Adrenal gland (tissue), 12 donors: Measurements from ENCODE around the gene HDAC10. TPM values are rescaled to one million over a fixed set of nuclear protein-coding genes. Genes with fewer than 3 reads are reported as not detected.

ENCODE experiments used
- DNase-seq, 7 donors: peaks; one replicate each; pipeline ENCODE4 v3.0.0-alpha.2; 2019 to 2020
- H3K27ac ChIP-seq, 5 donors: fragments of 200-600 bp; sonication (generic) in 4 of 5; 1 replicate in 3 of 5; 2 replicates in 2 of 5; pipeline versions ENCODE4 v1.5.1 to v1.8.0; 2016 to 2020; ENCODE audit warnings: mild to moderate bottlenecking in 1 of 5
- H3K27me3 ChIP-seq: fragments of 200-600 bp; 2 replicates; pipeline ENCODE4 v1.8.0; 2021
- H3K36me3 ChIP-seq, 2 donors: fragments of 200-600 bp; replicated peaks in 1 of 2; 1 replicate in 1 of 2; 2 replicates in 1 of 2; pipeline versions ENCODE4 v1.5.1 to v1.8.0; 2018 to 2022
- H3K4me1 ChIP-seq, 2 donors: fragments of 200-600 bp; replicated peaks in 1 of 2; 1 replicate in 1 of 2; 2 replicates in 1 of 2; pipeline versions ENCODE4 v1.5.1 to v1.8.0; 2018 to 2021
- H3K4me3 ChIP-seq, 4 donors: fragments of 200-600 bp; sonication (generic) in 3 of 4; one replicate each; pipeline ENCODE4 v1.5.1; 2016 to 2018
- H3K9me3 ChIP-seq, 3 donors: fragments of 200-600 bp; sonication (generic) in 1 of 3; replicated peaks in 1 of 3; 1 replicate in 2 of 3; 2 replicates in 1 of 3; pipeline versions ENCODE4 v1.5.1 to v1.8.0; 2016 to 2021
- POLR2A ChIP-seq, 2 donors: fragments of 450-650 bp; IDR thresholded peaks; one replicate each; pipeline ENCODE4 v1.6.1; 2017; ENCODE audit warnings: antibody characterized with exemption in 2 of 2, mild to moderate bottlenecking in 2 of 2, moderate library complexity in 1 of 2
- WGBS, 4 donors: extraction: QIAGEN DNeasy Blood & Tissue Kit in 2 of 4; methylation state at CpG; one replicate each; pipeline versions ENCODE4 v1.1.5 to v1.1.7; 2013 to 2017; 5-methylcytosine and 5-hydroxymethylcytosine counted together
- intact Hi-C, 2 donors: fragments of 100-400 bp; cut with DNase I; formaldehyde crosslinking; loops; one replicate each; pipeline versions ENCODE4 v1.14.1 to v1.15.0; 2022 to 2023
- polyA plus RNA-seq, 3 donors: library from polyadenylated mRNA; stranded (reverse); fragments of 200-250 nt in 2 of 3; fragments of 350-450 nt in 1 of 3; fragmentation: Illumina TruSeq in 1 of 3; extraction: RNeasy Lipid Tissue Mini Kit (QIAGEN cat#74804) in 1 of 3; gene quantifications; one replicate each; pipeline ENCODE4 v1.2.3, GENCODE V29; 2013 to 2014
- total RNA-seq, 9 donors: library from RNA; depleted of rRNA in 4 of 9; stranded (reverse); fragments of >200 nt in 4 of 9; fragments of 120-200 nt in 1 of 9; fragmentation: NEBNext Ultra II Directional in 1 of 9; extraction: Animal tissue kit (Norgen Biotek cat#: 25700) in 1 of 9; gene quantifications; one replicate each; pipeline versions ENCODE4 v1.1.0 to v1.2.4, GENCODE V29; 2013 to 2023
- TF ChIP-seq, protein P1 (sequence below), 6 experiments: fragments of 450-650 bp in 4 of 6; fragments of 200-600 bp in 2 of 6; sonication (generic) in 1 of 6; IDR thresholded peaks; 1 replicate in 5 of 6; 2 replicates in 1 of 6; pipeline versions ENCODE4 v1.5.1 to v1.8.0; 2016 to 2021; ENCODE audit warnings: antibody characterized with exemption in 6 of 6, mild to moderate bottlenecking in 2 of 6, moderate library complexity in 1 of 6
- donor health status: healthy with polysubstance abuse.
- donor health status: Bipolar disorder and iron deficiency.
- donor health status: DM: yes; HTN: yes; CAD: no.
- donor health status: DM: no; HTN: no; CAD: no.
- donor health status: DM: no; HTN: no; CAD: no.
- donor health status: DM: yes; HTN: yes; CAD: no.

HDAC10 gene
- total and polyA plus RNA-seq, 12 donors, result 2.0 to 179 (median 41.5) TPM

DNA sequence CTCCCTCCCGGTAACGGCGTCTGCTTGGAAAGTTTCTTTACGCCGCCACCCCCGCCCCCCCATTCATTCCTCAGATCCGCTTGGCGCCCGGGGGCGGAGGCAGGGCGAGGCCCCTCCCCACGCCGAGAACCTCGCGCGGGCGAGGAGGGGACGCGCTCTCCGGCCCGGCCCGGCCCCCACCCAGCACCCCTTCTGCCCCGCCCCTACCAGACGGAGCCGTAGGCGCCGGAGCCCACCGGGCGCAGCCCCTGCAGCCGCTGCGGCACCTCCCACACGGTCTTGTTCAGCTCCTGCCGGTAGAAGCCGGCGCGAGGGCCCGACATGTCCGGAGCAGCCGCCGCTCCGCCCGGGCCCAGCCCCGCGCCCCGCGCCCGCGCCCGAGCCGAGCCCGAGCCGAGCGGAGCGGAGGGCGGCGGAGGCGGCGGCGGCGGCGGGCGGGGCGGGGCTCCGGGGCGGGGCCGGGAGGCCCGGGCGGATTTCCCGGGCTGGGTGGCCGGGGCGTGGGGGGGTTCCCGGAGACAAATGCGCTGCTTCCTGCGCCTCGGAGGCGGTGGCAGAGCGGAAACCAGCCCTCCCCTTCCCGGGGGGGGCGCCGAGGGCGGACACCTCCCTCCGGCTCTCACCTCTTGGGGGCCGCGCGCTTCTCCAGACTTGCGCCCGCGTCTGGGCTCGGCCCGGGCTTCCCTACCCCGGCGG lies 19.1 kb upstream of the HDAC10 start, which contains the start of gene MAPK11:
Gene MAPK11, minus strand, starts transcription at position 411 of the 696 bp plus-strand sequence. Its CDS starts 88 bp downstream, at position 323.
- no peaks in the 10 kb centered on the region for H3K9me3 ChIP-seq
- intact Hi-C loops, result no loop called here
- DNase-seq, result peak in 1 of 7 donors; percentile 46
- H3K27ac ChIP-seq, result peak within 1 kb of the TSS in 4 of 5 donors; percentile 7 to 83 (median 52)
- TF ChIP-seq, protein P1, sequence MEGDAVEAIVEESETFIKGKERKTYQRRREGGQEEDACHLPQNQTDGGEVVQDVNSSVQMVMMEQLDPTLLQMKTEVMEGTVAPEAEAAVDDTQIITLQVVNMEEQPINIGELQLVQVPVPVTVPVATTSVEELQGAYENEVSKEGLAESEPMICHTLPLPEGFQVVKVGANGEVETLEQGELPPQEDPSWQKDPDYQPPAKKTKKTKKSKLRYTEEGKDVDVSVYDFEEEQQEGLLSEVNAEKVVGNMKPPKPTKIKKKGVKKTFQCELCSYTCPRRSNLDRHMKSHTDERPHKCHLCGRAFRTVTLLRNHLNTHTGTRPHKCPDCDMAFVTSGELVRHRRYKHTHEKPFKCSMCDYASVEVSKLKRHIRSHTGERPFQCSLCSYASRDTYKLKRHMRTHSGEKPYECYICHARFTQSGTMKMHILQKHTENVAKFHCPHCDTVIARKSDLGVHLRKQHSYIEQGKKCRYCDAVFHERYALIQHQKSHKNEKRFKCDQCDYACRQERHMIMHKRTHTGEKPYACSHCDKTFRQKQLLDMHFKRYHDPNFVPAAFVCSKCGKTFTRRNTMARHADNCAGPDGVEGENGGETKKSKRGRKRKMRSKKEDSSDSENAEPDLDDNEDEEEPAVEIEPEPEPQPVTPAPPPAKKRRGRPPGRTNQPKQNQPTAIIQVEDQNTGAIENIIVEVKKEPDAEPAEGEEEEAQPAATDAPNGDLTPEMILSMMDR (IDR thresholded peaks at IDR 0.05), result no peak
- no peak for TF ChIP-seq POLR2A (IDR thresholded peaks at IDR 0.05)
- peak within 1 kb of the TSS in 2 of 4 donors; percentile 13 to 59 for H3K4me3 ChIP-seq
- WGBS, 4 donors, result 0 to 1% (median 0%) methylated on average over 4 to 92 of the region's 92 CpGs
- peaks cover 31 to 46% of the 10 kb centered on the region in 2 donors for H3K4me1 ChIP-seq
- peaks cover 0 to 3% of the 10 kb centered on the region in 2 donors for H3K36me3 ChIP-seq
- H3K27me3 ChIP-seq, result no peaks in the 10 kb centered on the region

DNA sequence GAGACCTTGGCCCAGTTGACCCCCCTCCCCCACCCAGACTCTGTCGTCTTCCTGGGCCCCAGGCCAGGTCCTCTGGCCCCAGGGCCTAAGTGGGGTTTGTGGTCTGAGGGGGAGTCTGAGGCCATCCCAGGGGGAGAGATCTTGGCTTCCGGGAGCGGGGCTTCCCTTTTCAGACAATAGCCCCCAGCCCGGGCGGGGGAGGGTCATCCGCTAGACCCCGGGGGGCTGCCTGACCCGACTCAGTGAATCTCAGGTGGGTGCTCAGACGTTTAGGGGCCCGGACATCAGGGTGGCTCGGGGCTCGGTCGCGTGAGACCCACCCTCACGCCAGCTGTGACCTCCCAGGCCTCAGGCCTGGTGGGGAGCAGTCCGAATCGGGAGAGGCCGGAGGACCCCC lies 18.5 kb upstream of the HDAC10 start:
- no peak for DNase-seq
- WGBS, 4 donors, result 0 to 27% (median 21%) methylated on average over 1 to 18 of the region's 18 CpGs
- no peaks in the 10 kb centered on the region for H3K9me3 ChIP-seq
- peaks cover 31 to 46% of the 10 kb centered on the region in 2 donors for H3K4me1 ChIP-seq
- no peaks in the 10 kb centered on the region for H3K27me3 ChIP-seq
- TF ChIP-seq, protein P1 (IDR thresholded peaks at IDR 0.05), result no peak
- no peak for TF ChIP-seq POLR2A (IDR thresholded peaks at IDR 0.05)
- peak overlapping the region in 1 of 4 donors; percentile 59 for H3K4me3 ChIP-seq
- intact Hi-C loops, result no loop called here
- H3K27ac ChIP-seq, result peak overlapping the region in 3 of 5 donors; percentile 7 to 83 (median 26)
- H3K36me3 ChIP-seq, result no peaks in the 10 kb centered on the region

DNA sequence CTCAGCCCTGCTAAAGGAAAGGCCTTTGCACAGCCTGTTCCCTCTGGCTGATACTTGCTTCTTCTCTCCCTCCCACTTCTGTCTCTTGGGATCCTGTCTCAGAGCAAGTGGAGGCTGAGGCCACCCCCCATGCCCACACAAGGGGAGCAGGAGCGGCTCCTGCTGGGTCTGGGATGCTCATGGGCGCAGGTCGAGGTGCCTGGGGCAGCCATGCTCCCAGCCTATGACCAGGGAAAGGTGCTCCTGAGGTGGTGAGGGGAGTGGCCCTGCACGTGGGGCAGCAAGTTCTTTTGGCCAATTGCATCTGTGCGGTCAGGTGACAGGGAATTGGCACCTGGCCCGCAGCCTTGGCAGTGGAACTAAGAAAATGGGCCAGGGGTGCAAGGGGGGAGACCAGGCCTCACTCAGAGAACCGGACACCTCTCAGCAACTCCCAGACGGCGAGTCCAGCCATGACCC lies 17.6 kb upstream of the HDAC10 start:
- H3K36me3 ChIP-seq, result no peaks in the 10 kb centered on the region
- H3K4me3 ChIP-seq, result no peak overlapping the region
- no peaks in the 10 kb centered on the region for H3K9me3 ChIP-seq
- H3K4me1 ChIP-seq, result peaks cover 31 to 41% of the 10 kb centered on the region in 2 donors
- H3K27me3 ChIP-seq, result no peaks in the 10 kb centered on the region
- WGBS, 4 donors, result 40 to 56% (median 44%) methylated on average over 4 to 9 of the region's 9 CpGs
- intact Hi-C loops, result no loop called here
- H3K27ac ChIP-seq, result peak overlapping the region in 1 of 5 donors; percentile 20
- peak in 1 of 7 donors; percentile 46 for DNase-seq
- TF ChIP-seq POLR2A (IDR thresholded peaks at IDR 0.05), result no peak
- TF ChIP-seq, protein P1 (IDR thresholded peaks at IDR 0.05), result no peak

DNA sequence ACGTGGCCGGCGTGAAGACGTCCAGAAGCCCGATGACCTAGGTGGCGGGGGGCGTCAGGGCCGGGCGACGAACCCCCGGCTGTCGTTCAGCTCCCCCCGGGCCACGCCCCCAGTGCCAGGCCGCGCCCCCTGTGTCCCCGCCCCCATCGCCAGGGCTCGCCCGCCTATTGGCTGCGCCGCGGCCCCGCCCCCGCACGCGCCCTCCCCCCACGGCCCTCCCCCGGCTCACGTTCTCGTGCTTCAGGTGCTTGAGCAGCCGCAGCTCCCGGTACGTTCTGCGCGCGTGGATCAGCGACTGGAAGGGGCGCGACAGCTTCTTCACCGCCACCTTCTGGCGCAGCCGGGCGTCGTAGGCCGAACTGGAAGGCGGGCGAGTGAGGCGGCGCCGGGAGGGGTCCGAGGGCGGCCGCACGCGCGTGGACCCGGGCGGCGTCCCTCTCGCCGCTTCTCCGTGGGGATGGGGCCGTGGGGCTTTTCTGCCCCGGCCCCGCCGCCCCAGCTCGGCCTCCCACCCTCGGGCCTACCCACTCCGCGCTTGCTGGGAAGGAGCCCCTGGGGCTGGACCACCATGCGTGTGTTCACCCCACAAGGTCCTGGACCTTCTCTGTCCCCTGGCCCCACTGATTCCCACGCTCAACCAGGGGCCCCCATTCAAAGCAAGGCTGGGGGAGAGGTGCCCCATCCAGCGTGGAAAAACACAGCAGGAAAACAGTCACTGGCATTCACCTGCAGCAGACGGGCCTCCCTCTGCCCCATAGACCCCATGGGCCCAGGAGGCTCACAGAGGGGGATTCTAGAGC lies 16.7 kb upstream of the HDAC10 start:
- H3K4me1 ChIP-seq, result peaks cover 31 to 39% of the 10 kb centered on the region in 2 donors

More for the DNA sequence above, 16.7 kb upstream of the HDAC10 start:
- H3K9me3 ChIP-seq, result no peaks in the 10 kb centered on the region
- DNase-seq, result peak; percentile 62 to 84 (median 69)
- no peaks in the 10 kb centered on the region for H3K27me3 ChIP-seq
- WGBS, 4 donors, result 4 to 10% (median 5%) methylated on average over 4 to 75 of the region's 75 CpGs
- H3K4me3 ChIP-seq, result peak overlapping the region in 1 of 4 donors; percentile 39
- peak overlapping the region in 1 of 5 donors; percentile 20 for H3K27ac ChIP-seq
- TF ChIP-seq, protein P1 (IDR thresholded peaks at IDR 0.05), result peak in 2 of 6 experiments; percentile 4 to 29
- TF ChIP-seq POLR2A (IDR thresholded peaks at IDR 0.05), result no peak
- intact Hi-C loops, result no loop called here
- H3K36me3 ChIP-seq, result no peaks in the 10 kb centered on the region
